Upper lobe of left lung (tissue), 6 donors: ENCODE results near the gene RTL1. TPM values are rescaled to one million over a fixed set of nuclear protein-coding genes. Genes with fewer than 3 reads are reported as not detected.
A peak's percentile ranks its signal among the peaks of the same experiment; 100 is the strongest.

Experiments
- ATAC-seq, 2 donors: fragments of 200-7000 bp; cut with Tn5 transposase; one replicate each; pipeline ENCODE4 v1.9.1; 2022; ENCODE audit warnings: mild to moderate bottlenecking in 2 of 2, moderate library complexity in 2 of 2; ENCODE audit not compliant: low FRiP score in 2 of 2
- DNase-seq, 2 donors: peaks; one replicate each; pipeline ENCODE4 v3.0.0-alpha.2; 2019 to 2020
- H3K27ac ChIP-seq, 4 donors: fragments of 200-600 bp; sonication (generic); one replicate each; pipeline ENCODE4 v1.5.1; 2016 to 2019
- H3K27me3 ChIP-seq, 4 donors: fragments of 200-600 bp; sonication (generic); one replicate each; pipeline ENCODE4 v1.5.1; 2017 to 2019
- H3K36me3 ChIP-seq, 4 donors: fragments of 200-600 bp; sonication (generic); one replicate each; pipeline ENCODE4 v1.5.1; 2016 to 2019
- H3K4me1 ChIP-seq, 4 donors: fragments of 200-600 bp; sonication (generic); one replicate each; pipeline ENCODE4 v1.5.1; 2018 to 2019
- H3K4me3 ChIP-seq, 4 donors: fragments of 200-600 bp; sonication (generic); one replicate each; pipeline ENCODE4 v1.5.1; 2017 to 2019; ENCODE audit warnings: mild to moderate bottlenecking in 2 of 4, moderate library complexity in 1 of 4
- H3K9me3 ChIP-seq, 4 donors: fragments of 200-600 bp; sonication (generic); one replicate each; pipeline ENCODE4 v1.5.1; 2018 to 2019
- CTCF ChIP-seq, 6 experiments: fragments of 450-650 bp in 4 of 6; fragments of 200-600 bp in 2 of 6; sonication (generic) in 2 of 6; IDR thresholded peaks; one replicate each; pipeline ENCODE4 v1.5.1; 2016 to 2019; ENCODE audit warnings: antibody characterized with exemption in 6 of 6
- EP300 ChIP-seq, 4 donors: sonication (generic); formaldehyde crosslinking; IDR thresholded peaks; one replicate each; pipeline ENCODE4 v1.5.1; 2017; ENCODE audit warnings: antibody characterized with exemption in 4 of 4, control low read depth in 2 of 4
- POLR2A ChIP-seq, 4 donors: fragments of 450-650 bp; IDR thresholded peaks; one replicate each; pipeline ENCODE4 v1.5.1; 2016 to 2017; ENCODE audit warnings: antibody characterized with exemption in 4 of 4, mild to moderate bottlenecking in 2 of 4
- POLR2AphosphoS5 ChIP-seq, 2 donors: sonication (generic); formaldehyde crosslinking; IDR thresholded peaks; one replicate each; pipeline ENCODE4 v1.5.1; 2017; ENCODE audit warnings: antibody characterized with exemption in 2 of 2
- WGBS, 2 donors: methylation state at CpG; one replicate each; pipeline ENCODE4 v1.1.5; 2017 to 2018; 5-methylcytosine and 5-hydroxymethylcytosine counted together
- total RNA-seq, 6 donors: library from RNA; depleted of rRNA in 4 of 6; stranded (reverse); fragments of >200 nt in 4 of 6; gene quantifications; one replicate each; pipeline versions ENCODE4 v1.1.0 to v1.2.1, GENCODE V29; 2016 to 2021
- donor health status: DM: no; HTN: no; CAD: no; lungs with moderate emphysema.
- donor health status: DM: no; HTN: yes; CAD: no; lungs with severe emphysema.

RTL1 gene
- total RNA-seq, 6 donors from 2014 or later = not detected

GRCh38 chr14:100914597-100915021, 11.1 kb upstream of the RTL1 start:
- H3K4me1 ChIP-seq = no peaks in the 10 kb centered on the region
- H3K27ac ChIP-seq = no peak overlapping the region
- no peak overlapping the region for H3K4me3 ChIP-seq
- H3K27me3 ChIP-seq = no peaks in the 10 kb centered on the region
- no peaks in the 10 kb centered on the region for H3K9me3 ChIP-seq
- WGBS, 2 donors = 77 to 80% methylated on average over 3 of the region's 3 CpGs
- ATAC-seq (no peak), DNase-seq (no peak)
- H3K36me3 ChIP-seq = no peaks in the 10 kb centered on the region
- TF ChIP-seq POLR2A (IDR thresholded peaks at IDR 0.05) = no peak
- TF ChIP-seq EP300 (IDR thresholded peaks at IDR 0.05) = no peak
- no peak for TF ChIP-seq POLR2AphosphoS5 (IDR thresholded peaks at IDR 0.05)
- TF ChIP-seq CTCF (IDR thresholded peaks at IDR 0.05) = no peak

GRCh38 chr14:100911665-100912316, 8.3 kb upstream of the RTL1 start:
- TF ChIP-seq POLR2A (IDR thresholded peaks at IDR 0.05) (no peak), POLR2AphosphoS5 (IDR thresholded peaks at IDR 0.05) (no peak), CTCF (IDR thresholded peaks at IDR 0.05) (no peak), EP300 (IDR thresholded peaks at IDR 0.05) (no peak)
- no peaks in the 10 kb centered on the region for H3K9me3 ChIP-seq
- no peak overlapping the region for H3K4me3 ChIP-seq
- H3K4me1 ChIP-seq = no peaks in the 10 kb centered on the region
- no peak overlapping the region for H3K27ac ChIP-seq
- 76 to 77% methylated on average over 8 of the region's 8 CpGs for WGBS, 2 donors
- no peak for DNase-seq
- no peaks in the 10 kb centered on the region for H3K27me3 ChIP-seq
- no peak for ATAC-seq
- no peaks in the 10 kb centered on the region for H3K36me3 ChIP-seq

GRCh38 chr14:100910888-100911664, 7.6 kb upstream of the RTL1 start:
- no peak overlapping the region for H3K27ac ChIP-seq
- WGBS, 2 donors = 85 to 87% methylated on average over 20 to 21 of the region's 21 CpGs
- H3K36me3 ChIP-seq = no peaks in the 10 kb centered on the region
- TF ChIP-seq EP300 (IDR thresholded peaks at IDR 0.05) = no peak
- H3K4me3 ChIP-seq = no peak overlapping the region
- no peaks in the 10 kb centered on the region for H3K4me1 ChIP-seq
- peak in 1 of 2 donors; percentile 40 for DNase-seq
- H3K27me3 ChIP-seq = no peaks in the 10 kb centered on the region
- no peak for ATAC-seq
- H3K9me3 ChIP-seq = no peaks in the 10 kb centered on the region

GRCh38 chr14:100909439-100909838, 5.9 kb upstream of the RTL1 start:
- TF ChIP-seq POLR2A (IDR thresholded peaks at IDR 0.05) (no peak), POLR2AphosphoS5 (IDR thresholded peaks at IDR 0.05) (no peak), EP300 (IDR thresholded peaks at IDR 0.05) (no peak), CTCF (IDR thresholded peaks at IDR 0.05) (no peak)
- DNase-seq (no peak), ATAC-seq (no peak)
- Histone ChIP-seq H3K27me3 (no peaks in the 10 kb centered on the region), H3K36me3 (no peaks in the 10 kb centered on the region), H3K4me1 (no peaks in the 10 kb centered on the region), H3K4me3 (no peak overlapping the region), H3K27ac (no peak overlapping the region), H3K9me3 (no peaks in the 10 kb centered on the region)
- 88 to 94% methylated on average over 9 of the region's 9 CpGs for WGBS, 2 donors

GRCh38 chr14:100907240-100907639, 3.7 kb upstream of the RTL1 start:
- H3K27ac ChIP-seq = no peak overlapping the region
- ATAC-seq = no peak
- H3K9me3 ChIP-seq = no peaks in the 10 kb centered on the region
- H3K4me1 ChIP-seq = no peaks in the 10 kb centered on the region
- H3K36me3 ChIP-seq = no peaks in the 10 kb centered on the region
- 86 to 94% methylated on average over 8 of the region's 8 CpGs for WGBS, 2 donors
- no peak overlapping the region for H3K4me3 ChIP-seq
- H3K27me3 ChIP-seq = peaks cover 0 to 7% (median under 1%) of the 10 kb centered on the region in 4 donors
- no peak for TF ChIP-seq POLR2A (IDR thresholded peaks at IDR 0.05)
- no peak for TF ChIP-seq EP300 (IDR thresholded peaks at IDR 0.05)
- no peak for TF ChIP-seq CTCF (IDR thresholded peaks at IDR 0.05)
- TF ChIP-seq POLR2AphosphoS5 (IDR thresholded peaks at IDR 0.05) = no peak
- no peak for DNase-seq
